GM19328 (cell line): ENCODE data around the gene DBNDD1.

ENCODE experiments used
- ATAC-seq: cut with Tn5 transposase; IDR thresholded peaks from one replicate; pipeline ENCODE4 v1.9.1; 2021; ENCODE audit warnings: mild to moderate bottlenecking, moderate library complexity; ENCODE audit not compliant: unreplicated experiment

DBNDD1 gene

DNA sequence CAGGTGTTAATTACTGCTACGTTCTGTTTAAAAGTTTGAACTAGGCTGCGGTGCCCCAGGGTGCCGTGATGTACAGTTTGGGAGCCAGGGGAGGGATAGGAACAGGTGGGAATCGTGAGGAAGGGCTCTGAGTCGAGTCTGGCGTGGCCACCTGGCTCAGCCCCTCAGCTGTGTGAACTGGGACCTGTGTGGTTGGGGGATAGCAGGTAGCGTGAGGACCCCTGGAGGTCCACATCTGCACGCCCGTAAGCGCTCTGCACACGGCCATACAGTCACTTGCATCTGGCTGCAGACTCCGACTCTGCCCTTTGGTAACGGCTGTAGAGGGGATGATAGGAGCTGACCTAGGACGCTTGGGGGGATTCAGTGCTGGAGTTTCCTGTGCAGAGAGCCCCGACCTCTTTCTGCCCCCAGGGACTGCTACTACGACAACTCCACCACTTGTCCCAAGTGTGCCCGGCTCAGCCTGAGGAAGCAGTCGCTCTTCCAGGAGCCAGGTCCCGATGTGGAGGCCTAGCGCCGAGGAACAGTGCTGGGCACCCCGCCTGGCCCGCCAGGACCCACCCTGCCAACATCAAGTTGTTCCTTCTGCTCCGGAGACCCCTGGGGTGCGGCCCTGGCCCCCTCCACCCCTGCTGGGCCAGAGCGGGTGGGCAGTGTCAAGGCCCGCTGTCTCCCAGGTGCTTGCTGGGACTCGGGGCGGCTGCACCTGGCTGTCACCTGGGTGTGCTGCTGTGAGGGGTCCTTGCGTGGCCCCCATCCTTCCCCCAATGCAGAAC is 53.6 kb downstream of the DBNDD1 start:
- ATAC-seq: no peak

DNA sequence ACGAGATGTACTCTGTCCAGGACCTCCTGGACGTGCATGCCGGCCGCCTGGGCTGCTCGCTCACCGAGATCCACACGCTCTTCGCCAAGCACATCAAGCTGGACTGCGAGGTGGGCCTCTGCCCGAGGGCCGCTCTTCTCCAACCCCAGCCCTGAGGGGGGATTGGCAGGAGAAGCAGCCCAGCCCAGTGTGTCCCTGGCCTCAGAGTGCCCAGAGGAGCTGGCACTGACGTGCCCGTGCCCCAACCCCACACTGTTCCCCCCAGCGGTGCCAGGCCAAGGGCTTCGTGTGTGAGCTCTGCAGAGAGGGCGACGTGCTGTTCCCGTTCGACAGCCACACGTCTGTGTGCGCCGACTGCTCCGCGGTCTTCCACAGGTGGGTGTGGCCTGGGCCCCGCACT is 55.1 kb downstream of the DBNDD1 start:
- no peak for ATAC-seq

DNA sequence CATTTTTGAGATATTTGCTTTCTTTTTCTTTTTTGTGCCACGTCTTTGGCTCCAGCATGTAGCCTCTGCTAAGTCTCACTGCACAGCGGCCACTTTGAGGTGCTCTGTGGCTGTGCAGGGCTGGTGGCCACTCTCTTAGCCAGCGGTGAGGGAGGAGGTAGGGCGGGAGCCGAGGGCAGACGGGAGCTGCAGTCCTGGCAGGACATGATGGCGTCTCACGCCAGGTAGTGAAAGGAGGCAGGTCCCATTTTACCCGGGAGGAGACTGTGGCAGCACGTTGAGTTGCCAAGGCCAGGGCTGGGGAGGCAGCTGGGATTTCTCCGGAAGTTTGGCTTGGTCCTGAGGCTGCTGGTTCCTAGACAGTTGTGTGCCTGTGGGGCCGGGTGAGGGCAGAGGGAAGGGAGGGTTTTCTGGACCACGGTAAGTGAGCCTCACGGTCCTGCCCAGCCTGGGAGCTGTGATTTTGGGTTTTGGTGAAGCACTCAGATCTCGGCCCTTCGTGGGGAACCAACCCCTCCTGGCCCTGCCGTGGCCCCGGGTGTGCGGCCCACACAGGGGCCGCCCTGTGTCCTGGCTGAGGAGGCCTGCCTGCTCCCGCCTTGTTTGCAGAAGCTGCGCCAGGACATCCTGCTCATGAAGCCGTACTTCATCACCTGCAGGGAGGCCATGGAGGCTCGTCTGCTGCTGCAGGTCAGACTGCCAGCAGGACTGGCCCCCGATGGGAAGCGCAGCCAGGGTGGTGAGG is 56.3 kb downstream of the DBNDD1 start:
- no peak for ATAC-seq

DNA sequence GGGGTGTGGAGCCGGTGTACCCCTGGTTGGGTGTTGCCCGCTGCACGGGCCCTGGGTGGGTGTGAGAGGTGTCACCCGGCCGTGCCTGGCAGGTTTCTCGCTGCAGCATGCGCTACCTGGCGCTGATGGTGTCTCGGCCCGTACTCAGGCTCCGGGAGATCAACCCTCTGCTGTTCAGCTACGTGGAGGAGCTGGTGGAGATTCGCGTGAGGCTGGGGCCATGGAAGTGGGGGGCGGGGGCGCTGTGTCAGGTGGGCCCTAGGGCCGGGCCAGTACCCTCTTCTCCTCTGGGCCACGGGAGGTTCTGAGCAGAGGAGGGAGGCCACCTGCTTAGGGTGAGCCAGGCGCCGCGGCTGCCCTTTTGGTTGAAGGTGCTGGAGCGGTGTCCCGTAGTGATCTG is 57.3 kb downstream of the DBNDD1 start:
- no peak for ATAC-seq

DNA sequence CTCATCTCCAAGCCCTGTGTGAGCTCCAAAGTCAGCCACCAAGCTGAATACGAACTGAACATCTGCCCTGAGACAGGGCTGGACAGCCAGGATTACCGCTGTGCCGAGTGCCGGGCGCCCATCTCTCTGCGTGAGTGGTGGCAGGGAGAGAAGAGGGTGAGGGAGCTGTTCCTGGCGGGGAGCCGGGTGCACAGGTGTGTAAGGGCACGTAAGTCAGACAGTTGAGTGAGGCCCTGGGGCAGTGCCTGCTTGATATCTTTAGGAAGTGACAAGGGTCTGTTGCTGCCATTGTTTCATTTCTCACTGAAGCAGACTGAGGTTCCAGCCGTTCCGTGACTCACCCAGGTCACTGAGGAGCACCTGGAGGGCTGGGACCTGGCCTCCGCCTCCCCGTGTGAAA is 58.3 kb downstream of the DBNDD1 start:
- ATAC-seq: no peak

GRCh38 chr16:89958596-89958995 is 60.7 kb downstream of the DBNDD1 start:
- ATAC-seq: no peak

- no peak for ATAC-seq
These were observed 61.2 kb downstream of the DBNDD1 start for GRCh38 chr16:89958068-89958467.

- ATAC-seq: no peak
These were observed 62.0 kb downstream of the DBNDD1 start for GRCh38 chr16:89957216-89957785.

DNA sequence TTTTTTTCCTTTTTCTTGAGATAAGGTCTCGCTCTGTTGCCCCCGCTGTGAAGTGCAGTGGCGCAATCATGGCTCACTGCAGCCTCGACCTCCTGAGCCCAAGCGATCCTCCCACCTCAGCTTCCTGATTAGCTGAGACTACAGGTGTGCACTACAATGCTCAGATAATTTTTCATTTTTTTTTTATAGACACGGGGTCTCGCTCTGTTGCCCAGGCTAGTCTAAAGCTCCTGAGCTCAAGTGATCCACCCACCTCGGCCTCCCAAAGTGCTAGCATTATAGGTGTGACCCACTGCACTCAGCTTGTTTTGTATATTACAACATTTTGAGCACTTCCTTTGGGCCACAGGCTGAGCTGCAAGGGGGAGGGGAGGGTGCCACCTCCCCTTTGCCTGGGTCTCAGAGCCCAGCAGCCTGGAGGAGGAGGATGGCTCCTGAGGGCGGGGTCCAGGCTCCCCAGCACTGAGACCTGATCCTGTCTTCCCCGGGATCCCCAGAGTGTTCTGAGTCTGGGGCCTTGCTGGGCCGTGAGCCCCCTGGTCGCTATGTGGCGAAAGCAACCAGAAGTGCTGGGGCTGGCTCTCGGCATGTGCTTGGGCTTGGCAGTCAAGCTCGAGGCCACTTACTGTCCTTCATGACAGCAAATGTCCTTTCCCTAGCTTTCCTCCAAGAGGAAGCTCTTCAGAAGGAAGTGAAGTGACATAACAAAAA is 62.6 kb downstream of the DBNDD1 start:
- ATAC-seq: no peak

- ATAC-seq: no peak
These were observed 64.1 kb downstream of the DBNDD1 start for GRCh38 chr16:89955001-89955685.
